C4-2B (cell line): ENCODE data around the gene TLCD2.

Source experiments
- CTCF ChIP-seq: fragments of 450-650 bp; conservative IDR thresholded peaks from 2 replicates; pipeline ENCODE4 v1.5.1; 2017; ENCODE audit warnings: mild to moderate bottlenecking
- ZFX ChIP-seq: fragments of 450-650 bp; IDR thresholded peaks from 2 replicates; pipeline ENCODE4 v1.6.1; 2017

DNA sequence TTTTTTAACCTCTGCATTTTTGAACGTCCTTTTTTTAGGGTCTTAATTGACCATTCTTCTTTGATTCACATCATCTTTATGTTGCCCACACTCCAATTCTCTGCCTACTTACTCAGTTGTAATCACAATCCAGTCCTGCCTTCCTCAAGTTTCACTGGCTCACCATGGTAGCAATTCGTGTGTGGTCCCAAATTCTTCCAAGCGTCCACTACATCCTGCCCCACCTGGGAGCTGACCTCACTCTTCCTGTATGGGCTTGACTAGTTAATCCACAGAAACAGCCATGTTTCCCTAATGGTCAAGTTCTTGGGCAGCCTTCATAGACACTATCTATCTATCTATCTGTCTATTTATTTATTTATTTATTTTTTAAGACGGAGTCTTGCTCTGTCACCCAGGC lies 7.1 kb downstream of the TLCD2 start:
- TF ChIP-seq CTCF (no peak), ZFX (no peak)
